Testis (tissue), 3 donors: ENCODE results near the gene AP2B1. TPM values are rescaled to one million over a fixed set of nuclear protein-coding genes. Genes with fewer than 3 reads are reported as not detected.

Experiments used
- DNase-seq: peaks from one replicate; pipeline ENCODE4 v3.0.0-alpha.2; 2019
- H3K27ac ChIP-seq, 2 donors: fragments of 200-600 bp; sonication (generic); one replicate each; pipeline ENCODE4 v1.5.1; 2019
- H3K27me3 ChIP-seq: fragments of 200-600 bp; sonication (generic); one replicate; pipeline ENCODE4 v1.5.1; 2019
- H3K36me3 ChIP-seq: fragments of 200-600 bp; sonication (generic); one replicate; pipeline ENCODE4 v1.5.1; 2017; ENCODE audit warnings: low read depth; ENCODE audit errors: missing control alignments
- H3K4me1 ChIP-seq: fragments of 200-600 bp; sonication (generic); one replicate; pipeline ENCODE4 v1.5.1; 2019
- H3K4me3 ChIP-seq, 2 donors: fragments of 200-600 bp; sonication (generic); one replicate each; pipeline ENCODE4 v1.5.1; 2017 to 2019
- H3K9me3 ChIP-seq: fragments of 200-600 bp; sonication (generic); one replicate; pipeline ENCODE4 v1.5.1; 2017
- POLR2A ChIP-seq: fragments of 450-650 bp; IDR thresholded peaks from one replicate; pipeline ENCODE4 v1.6.1; 2017; ENCODE audit warnings: antibody characterized with exemption, mild to moderate bottlenecking, moderate library complexity
- WGBS, 2 donors: methylation state at CpG; one replicate each; pipeline ENCODE4 v1.1.5; 2018; 5-methylcytosine and 5-hydroxymethylcytosine counted together
- intact Hi-C: fragments of 100-400 bp; cut with DNase I; formaldehyde crosslinking; loops from one replicate; pipeline ENCODE4 v1.15.1; 2023; ENCODE audit warnings: low total_unique reads
- polyA plus RNA-seq: library from polyadenylated mRNA; stranded (reverse); fragments of 350-450 nt; fragmentation: Illumina TruSeq; extraction: RNeasy Lipid Tissue Mini Kit (QIAGEN cat#74804); gene quantifications from one replicate; pipeline ENCODE4 v1.2.3, GENCODE V29; 2014; ENCODE audit warnings: low read depth, low replicate concordance; ENCODE audit not compliant: insufficient read depth
- total RNA-seq, 2 donors: library from RNA; depleted of rRNA; stranded (reverse); fragments of >200 nt; gene quantifications; one replicate each; pipeline ENCODE4 v1.2.3, GENCODE V29; 2016
- TF ChIP-seq, protein P1 (sequence below), 3 experiments: fragments of 450-650 bp in 2 of 3; fragments of 200-600 bp in 1 of 3; sonication (generic) in 1 of 3; IDR thresholded peaks; one replicate each; pipeline ENCODE4 v1.5.1; 2016 to 2019; ENCODE audit warnings: antibody characterized with exemption in 3 of 3, mild to moderate bottlenecking in 2 of 3, moderate library complexity in 1 of 3

AP2B1 gene
- total and polyA plus RNA-seq, 3 donors from 2014 or later: 132 to 310 (median 147) TPM

DNA sequence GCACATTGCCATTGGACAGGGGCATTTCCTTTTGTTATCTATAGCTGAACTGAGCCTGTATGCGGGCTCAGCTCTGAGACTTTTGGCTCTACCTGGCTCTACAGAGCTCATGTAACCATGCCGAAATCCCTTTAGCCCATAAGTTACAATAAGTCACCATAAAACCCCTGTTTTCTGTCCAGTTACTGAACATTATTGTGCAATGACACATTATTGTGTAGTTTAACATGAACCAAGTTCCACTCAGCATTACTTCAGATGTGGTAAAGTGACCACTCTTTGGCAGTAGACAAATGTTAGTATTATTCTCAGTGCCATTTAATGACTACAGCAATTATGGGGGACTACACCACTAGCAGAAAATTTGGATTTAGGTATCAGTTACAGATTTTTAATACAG, 78.9 kb downstream of the AP2B1 start:
- H3K4me1 ChIP-seq: peaks cover 2% of the 10 kb centered on the region
- no peaks in the 10 kb centered on the region for H3K36me3 ChIP-seq
- no peaks in the 10 kb centered on the region for H3K9me3 ChIP-seq
- no peak overlapping the region for H3K27ac ChIP-seq
- intact Hi-C loops: no loop called here
- 43 to 50% methylated on average over 2 of the region's 2 CpGs for WGBS, 2 donors
- no peak for TF ChIP-seq POLR2A
- TF ChIP-seq, protein P1, sequence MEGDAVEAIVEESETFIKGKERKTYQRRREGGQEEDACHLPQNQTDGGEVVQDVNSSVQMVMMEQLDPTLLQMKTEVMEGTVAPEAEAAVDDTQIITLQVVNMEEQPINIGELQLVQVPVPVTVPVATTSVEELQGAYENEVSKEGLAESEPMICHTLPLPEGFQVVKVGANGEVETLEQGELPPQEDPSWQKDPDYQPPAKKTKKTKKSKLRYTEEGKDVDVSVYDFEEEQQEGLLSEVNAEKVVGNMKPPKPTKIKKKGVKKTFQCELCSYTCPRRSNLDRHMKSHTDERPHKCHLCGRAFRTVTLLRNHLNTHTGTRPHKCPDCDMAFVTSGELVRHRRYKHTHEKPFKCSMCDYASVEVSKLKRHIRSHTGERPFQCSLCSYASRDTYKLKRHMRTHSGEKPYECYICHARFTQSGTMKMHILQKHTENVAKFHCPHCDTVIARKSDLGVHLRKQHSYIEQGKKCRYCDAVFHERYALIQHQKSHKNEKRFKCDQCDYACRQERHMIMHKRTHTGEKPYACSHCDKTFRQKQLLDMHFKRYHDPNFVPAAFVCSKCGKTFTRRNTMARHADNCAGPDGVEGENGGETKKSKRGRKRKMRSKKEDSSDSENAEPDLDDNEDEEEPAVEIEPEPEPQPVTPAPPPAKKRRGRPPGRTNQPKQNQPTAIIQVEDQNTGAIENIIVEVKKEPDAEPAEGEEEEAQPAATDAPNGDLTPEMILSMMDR (IDR thresholded peaks at IDR 0.05): no peak
- H3K27me3 ChIP-seq: no peaks in the 10 kb centered on the region
- DNase-seq: no peak
- H3K4me3 ChIP-seq: no peak overlapping the region

DNA sequence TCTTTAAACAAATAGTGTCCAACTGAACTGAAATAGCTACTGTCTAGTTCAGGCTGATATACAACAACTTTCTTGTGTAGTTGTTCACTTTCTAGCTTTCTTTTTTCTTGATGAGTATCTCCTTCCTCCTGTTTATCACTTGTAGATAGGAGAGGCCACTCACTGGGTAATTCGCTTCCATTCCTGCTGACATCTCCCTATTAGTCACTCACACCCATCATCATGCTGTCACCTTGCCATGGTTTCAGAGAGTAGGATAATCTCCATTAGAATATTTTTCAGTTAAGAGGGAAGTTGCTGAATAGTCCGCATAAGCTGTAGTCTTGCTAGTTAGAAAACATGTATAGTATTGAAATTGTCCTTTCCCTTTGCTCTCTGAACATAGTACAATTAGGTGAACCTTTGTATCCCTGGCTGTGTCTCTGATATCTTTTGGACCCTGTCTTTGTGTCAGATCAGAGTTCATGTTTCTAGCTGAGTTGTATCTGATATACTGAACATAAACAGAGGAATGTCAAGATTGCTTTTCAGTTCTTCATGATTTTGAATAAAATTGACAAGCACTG, 79.9 kb downstream of the AP2B1 start:
- intact Hi-C loops: no loop called here
- 89 to 96% methylated on average over 2 of the region's 2 CpGs for WGBS, 2 donors
- H3K27ac ChIP-seq: no peak overlapping the region
- TF ChIP-seq, protein P1 (IDR thresholded peaks at IDR 0.05): no peak
- no peak for TF ChIP-seq POLR2A
- no peaks in the 10 kb centered on the region for H3K27me3 ChIP-seq
- H3K4me1 ChIP-seq: peaks cover 6% of the 10 kb centered on the region
- no peaks in the 10 kb centered on the region for H3K36me3 ChIP-seq
- no peak overlapping the region for H3K4me3 ChIP-seq
- DNase-seq: no peak
- no peaks in the 10 kb centered on the region for H3K9me3 ChIP-seq

DNA sequence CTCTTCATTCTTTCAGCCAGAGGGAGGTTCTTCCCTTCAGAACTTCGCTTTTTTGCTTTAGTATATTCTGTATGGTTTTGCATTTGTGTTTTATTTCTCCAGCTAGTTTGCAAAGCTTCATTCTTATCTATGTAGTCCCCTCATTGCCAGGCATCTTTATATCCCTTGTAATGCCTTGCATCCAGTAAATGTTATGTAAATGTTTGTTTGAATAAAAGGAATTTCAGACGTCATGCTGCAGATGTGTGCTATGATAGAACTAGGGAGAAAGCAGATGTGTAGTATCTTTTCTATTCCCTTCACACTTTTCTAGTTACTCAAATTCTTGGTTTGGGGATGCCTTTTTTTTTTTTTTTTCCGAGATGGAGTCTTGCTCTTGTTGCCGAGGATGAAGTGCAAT, 81.7 kb downstream of the AP2B1 start:
- Histone ChIP-seq H3K4me1 (peaks cover 6% of the 10 kb centered on the region), H3K9me3 (no peaks in the 10 kb centered on the region), H3K27ac (no peak overlapping the region), H3K4me3 (no peak overlapping the region), H3K36me3 (no peaks in the 10 kb centered on the region), H3K27me3 (no peaks in the 10 kb centered on the region)
- 85 to 92% methylated on average over 4 of the region's 4 CpGs for WGBS, 2 donors
- TF ChIP-seq, protein P1 (IDR thresholded peaks at IDR 0.05): no peak
- no peak for TF ChIP-seq POLR2A
- intact Hi-C loops: no loop called here
- DNase-seq: no peak

DNA sequence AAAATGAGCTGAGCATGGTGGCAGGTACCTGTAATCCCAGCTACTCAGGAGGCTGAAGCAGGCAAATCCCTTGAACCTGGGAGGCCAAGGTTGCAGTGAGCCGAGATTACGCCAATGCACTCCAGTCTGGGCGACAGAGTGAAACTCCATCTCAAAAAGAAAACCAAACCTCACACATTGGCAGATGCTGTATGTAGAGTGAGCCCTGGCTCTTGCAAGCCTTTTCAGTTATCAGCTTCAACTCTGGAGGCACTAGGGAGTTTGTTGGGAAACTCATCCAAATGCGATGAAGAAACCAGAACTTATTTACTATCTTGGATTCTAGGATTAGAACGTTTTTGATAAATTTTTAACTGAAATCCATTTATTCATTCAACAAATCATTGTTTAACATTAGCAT, 87.4 kb downstream of the AP2B1 start:
- Histone ChIP-seq H3K9me3 (no peaks in the 10 kb centered on the region), H3K27me3 (no peaks in the 10 kb centered on the region), H3K36me3 (no peaks in the 10 kb centered on the region), H3K4me1 (peaks cover 6% of the 10 kb centered on the region), H3K4me3 (no peak overlapping the region), H3K27ac (no peak overlapping the region)
- no peak for DNase-seq
- 92% methylated on average over 5 of the region's 5 CpGs for WGBS, 2 donors
- TF ChIP-seq, protein P1 (IDR thresholded peaks at IDR 0.05): no peak
- TF ChIP-seq POLR2A: no peak
- intact Hi-C loops: no loop called here

DNA sequence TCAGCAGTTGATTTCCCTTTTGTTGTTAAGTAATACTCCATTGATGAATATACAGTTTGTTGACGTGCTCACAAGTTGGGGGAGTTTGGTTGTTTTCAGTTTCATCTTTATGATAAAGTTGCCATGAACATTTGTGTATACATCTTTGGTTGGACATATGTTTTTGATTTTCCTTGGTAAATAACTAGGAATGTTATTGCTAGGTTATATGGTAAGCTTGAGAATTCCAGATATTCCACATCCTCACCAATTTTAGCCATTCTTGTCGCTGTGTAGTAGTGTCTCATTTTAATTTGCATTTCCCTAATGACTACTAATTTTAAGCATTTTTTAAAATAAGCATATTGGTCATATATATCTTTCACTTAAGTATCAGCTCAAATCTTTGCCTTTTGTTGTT, 89.3 kb downstream of the AP2B1 start:
- TF ChIP-seq POLR2A: no peak
- TF ChIP-seq, protein P1 (IDR thresholded peaks at IDR 0.05): no peak
- intact Hi-C loops: no loop called here
- H3K9me3 ChIP-seq: no peaks in the 10 kb centered on the region
- H3K4me3 ChIP-seq: no peak overlapping the region
- H3K27ac ChIP-seq: no peak overlapping the region
- peaks cover under 1% of the 10 kb centered on the region for H3K4me1 ChIP-seq
- no peak for DNase-seq
- 96% methylated on average over 2 of the region's 2 CpGs for WGBS, 2 donors
- no peaks in the 10 kb centered on the region for H3K27me3 ChIP-seq
- no peaks in the 10 kb centered on the region for H3K36me3 ChIP-seq
